Measurements from ENCODE around the gene CNGB1. TPM values are rescaled to one million over a fixed set of nuclear protein-coding genes. Genes with fewer than 3 reads are reported as not detected.

The CNGB1 gene
- total and polyA plus RNA-seq, 4 donors = under 0.01 TPM; not detected in 2

DNA sequence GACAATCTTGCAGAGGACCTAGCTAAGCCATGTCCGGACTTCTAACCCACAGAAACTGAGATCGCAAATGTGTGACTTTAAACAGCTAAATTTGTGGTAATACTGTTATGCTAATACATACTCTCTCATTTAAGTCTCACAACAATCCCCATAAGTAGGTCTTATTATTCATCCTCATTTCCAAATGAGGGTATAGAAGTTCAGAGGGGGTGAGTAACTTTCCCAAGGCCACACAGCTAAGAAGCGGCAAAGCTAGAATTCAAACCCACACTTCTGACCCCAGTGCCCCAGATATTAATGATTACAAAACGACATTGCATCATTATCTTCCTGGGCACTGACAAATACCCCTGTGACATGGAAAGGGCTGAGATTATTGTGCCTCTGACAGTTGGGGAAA lies 81.4 kb downstream of the CNGB1 start:
- WGBS = 63% methylated on average over 4 of the region's 4 CpGs
- H3K4me3 ChIP-seq (ENCODE audit: low read depth in 1 of 3, low read length in 3 of 3) = no peak overlapping the region
- no peaks in the 10 kb centered on the region for H3K36me3 ChIP-seq (ENCODE audit: control insufficient read depth in 4 of 4, insufficient read depth in 3 of 4, low read depth in 1 of 4, low read length in 3 of 4)
- peak overlapping the region in 1 of 2 donors; percentile 54 for H3K9ac ChIP-seq (ENCODE audit: low read depth in 1 of 2, low read length in 2 of 2)
- no peaks in the 10 kb centered on the region for H3K27me3 ChIP-seq (ENCODE audit: control insufficient read depth in 4 of 4, insufficient read depth in 4 of 4, low read length in 3 of 4)
- no peaks in the 10 kb centered on the region for H3K9me3 ChIP-seq (ENCODE audit: control insufficient read depth in 4 of 4, low read length in 3 of 4)
- TF ChIP-seq EGR1 (IDR thresholded peaks at IDR 0.05; ENCODE audit: low read depth in 2 of 2) = no peak
- no peak for TF ChIP-seq HNF4G (IDR thresholded peaks at IDR 0.05)
- peak; percentile 48 to 53 for TF ChIP-seq HNF4A (conservative IDR thresholded peaks at IDR 0.05)
- TF ChIP-seq FOXA1 (IDR thresholded peaks at IDR 0.05) = no peak
- TF ChIP-seq, protein P1, sequence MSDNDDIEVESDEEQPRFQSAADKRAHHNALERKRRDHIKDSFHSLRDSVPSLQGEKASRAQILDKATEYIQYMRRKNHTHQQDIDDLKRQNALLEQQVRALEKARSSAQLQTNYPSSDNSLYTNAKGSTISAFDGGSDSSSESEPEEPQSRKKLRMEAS (IDR thresholded peaks at IDR 0.05) = no peak
- TF ChIP-seq, protein P2, sequence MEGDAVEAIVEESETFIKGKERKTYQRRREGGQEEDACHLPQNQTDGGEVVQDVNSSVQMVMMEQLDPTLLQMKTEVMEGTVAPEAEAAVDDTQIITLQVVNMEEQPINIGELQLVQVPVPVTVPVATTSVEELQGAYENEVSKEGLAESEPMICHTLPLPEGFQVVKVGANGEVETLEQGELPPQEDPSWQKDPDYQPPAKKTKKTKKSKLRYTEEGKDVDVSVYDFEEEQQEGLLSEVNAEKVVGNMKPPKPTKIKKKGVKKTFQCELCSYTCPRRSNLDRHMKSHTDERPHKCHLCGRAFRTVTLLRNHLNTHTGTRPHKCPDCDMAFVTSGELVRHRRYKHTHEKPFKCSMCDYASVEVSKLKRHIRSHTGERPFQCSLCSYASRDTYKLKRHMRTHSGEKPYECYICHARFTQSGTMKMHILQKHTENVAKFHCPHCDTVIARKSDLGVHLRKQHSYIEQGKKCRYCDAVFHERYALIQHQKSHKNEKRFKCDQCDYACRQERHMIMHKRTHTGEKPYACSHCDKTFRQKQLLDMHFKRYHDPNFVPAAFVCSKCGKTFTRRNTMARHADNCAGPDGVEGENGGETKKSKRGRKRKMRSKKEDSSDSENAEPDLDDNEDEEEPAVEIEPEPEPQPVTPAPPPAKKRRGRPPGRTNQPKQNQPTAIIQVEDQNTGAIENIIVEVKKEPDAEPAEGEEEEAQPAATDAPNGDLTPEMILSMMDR (IDR thresholded peaks at IDR 0.05; ENCODE audit: low read depth, low read length, missing input control) = no peak
- peak; percentile 56 for TF ChIP-seq RXRA (IDR thresholded peaks at IDR 0.05)
- no peak for TF ChIP-seq JUND (IDR thresholded peaks at IDR 0.05)
- TF ChIP-seq SP1 (IDR thresholded peaks at IDR 0.05) = peak; percentile 48
- peak in 1 of 2 donors; percentile 26 for TF ChIP-seq RAD21 (IDR thresholded peaks at IDR 0.05)
- no peak for TF ChIP-seq FOXA2 (IDR thresholded peaks at IDR 0.05)
- no peak for TF ChIP-seq GABPA (IDR thresholded peaks at IDR 0.05 in 1 of 2, conservative IDR thresholded peaks at IDR 0.05 in 1 of 2)
- TF ChIP-seq, protein P3, sequence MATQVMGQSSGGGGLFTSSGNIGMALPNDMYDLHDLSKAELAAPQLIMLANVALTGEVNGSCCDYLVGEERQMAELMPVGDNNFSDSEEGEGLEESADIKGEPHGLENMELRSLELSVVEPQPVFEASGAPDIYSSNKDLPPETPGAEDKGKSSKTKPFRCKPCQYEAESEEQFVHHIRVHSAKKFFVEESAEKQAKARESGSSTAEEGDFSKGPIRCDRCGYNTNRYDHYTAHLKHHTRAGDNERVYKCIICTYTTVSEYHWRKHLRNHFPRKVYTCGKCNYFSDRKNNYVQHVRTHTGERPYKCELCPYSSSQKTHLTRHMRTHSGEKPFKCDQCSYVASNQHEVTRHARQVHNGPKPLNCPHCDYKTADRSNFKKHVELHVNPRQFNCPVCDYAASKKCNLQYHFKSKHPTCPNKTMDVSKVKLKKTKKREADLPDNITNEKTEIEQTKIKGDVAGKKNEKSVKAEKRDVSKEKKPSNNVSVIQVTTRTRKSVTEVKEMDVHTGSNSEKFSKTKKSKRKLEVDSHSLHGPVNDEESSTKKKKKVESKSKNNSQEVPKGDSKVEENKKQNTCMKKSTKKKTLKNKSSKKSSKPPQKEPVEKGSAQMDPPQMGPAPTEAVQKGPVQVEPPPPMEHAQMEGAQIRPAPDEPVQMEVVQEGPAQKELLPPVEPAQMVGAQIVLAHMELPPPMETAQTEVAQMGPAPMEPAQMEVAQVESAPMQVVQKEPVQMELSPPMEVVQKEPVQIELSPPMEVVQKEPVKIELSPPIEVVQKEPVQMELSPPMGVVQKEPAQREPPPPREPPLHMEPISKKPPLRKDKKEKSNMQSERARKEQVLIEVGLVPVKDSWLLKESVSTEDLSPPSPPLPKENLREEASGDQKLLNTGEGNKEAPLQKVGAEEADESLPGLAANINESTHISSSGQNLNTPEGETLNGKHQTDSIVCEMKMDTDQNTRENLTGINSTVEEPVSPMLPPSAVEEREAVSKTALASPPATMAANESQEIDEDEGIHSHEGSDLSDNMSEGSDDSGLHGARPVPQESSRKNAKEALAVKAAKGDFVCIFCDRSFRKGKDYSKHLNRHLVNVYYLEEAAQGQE (IDR thresholded peaks at IDR 0.05) = no peak
- TF ChIP-seq, protein P4, sequence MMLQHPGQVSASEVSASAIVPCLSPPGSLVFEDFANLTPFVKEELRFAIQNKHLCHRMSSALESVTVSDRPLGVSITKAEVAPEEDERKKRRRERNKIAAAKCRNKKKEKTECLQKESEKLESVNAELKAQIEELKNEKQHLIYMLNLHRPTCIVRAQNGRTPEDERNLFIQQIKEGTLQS (IDR thresholded peaks at IDR 0.05) = peak; percentile 76
- TF ChIP-seq YY1 (IDR thresholded peaks at IDR 0.05) = no peak
- no peak for TF ChIP-seq TAF1 (conservative IDR thresholded peaks at IDR 0.05)
- TF ChIP-seq, protein P5, sequence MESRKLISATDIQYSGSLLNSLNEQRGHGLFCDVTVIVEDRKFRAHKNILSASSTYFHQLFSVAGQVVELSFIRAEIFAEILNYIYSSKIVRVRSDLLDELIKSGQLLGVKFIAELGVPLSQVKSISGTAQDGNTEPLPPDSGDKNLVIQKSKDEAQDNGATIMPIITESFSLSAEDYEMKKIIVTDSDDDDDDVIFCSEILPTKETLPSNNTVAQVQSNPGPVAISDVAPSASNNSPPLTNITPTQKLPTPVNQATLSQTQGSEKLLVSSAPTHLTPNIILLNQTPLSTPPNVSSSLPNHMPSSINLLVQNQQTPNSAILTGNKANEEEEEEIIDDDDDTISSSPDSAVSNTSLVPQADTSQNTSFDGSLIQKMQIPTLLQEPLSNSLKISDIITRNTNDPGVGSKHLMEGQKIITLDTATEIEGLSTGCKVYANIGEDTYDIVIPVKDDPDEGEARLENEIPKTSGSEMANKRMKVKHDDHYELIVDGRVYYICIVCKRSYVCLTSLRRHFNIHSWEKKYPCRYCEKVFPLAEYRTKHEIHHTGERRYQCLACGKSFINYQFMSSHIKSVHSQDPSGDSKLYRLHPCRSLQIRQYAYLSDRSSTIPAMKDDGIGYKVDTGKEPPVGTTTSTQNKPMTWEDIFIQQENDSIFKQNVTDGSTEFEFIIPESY (IDR thresholded peaks at IDR 0.05) = no peak
- peak; percentile 49 for TF ChIP-seq NR2F2 (IDR thresholded peaks at IDR 0.05)
- DNase-seq (ENCODE audit: low spot score) = no peak
- H3K27ac ChIP-seq (ENCODE audit: low read depth in 1 of 2, low read length in 2 of 2) = peak overlapping the region; percentile 80 to 94
- peaks cover 19 to 47% (median 39%) of the 10 kb centered on the region in 4 donors for H3K4me1 ChIP-seq (ENCODE audit: control insufficient read depth in 4 of 4, insufficient read depth in 4 of 4, low read length in 3 of 4)

All from liver (tissue), 9 donors.